Stomach smooth muscle (tissue), 2 donors: ENCODE results near the gene EXOC1L.

ENCODE experiments used
- H3K27ac ChIP-seq: one replicate; pipeline ENCODE4 v1.7.0; 2013; ENCODE audit warnings: mild to moderate bottlenecking, low read length, inconsistent platforms
- H3K27me3 ChIP-seq, 2 donors: one replicate each; pipeline ENCODE4 v1.7.0; 2013; ENCODE audit warnings: low read length in 2 of 2; ENCODE audit not compliant: insufficient read depth in 2 of 2, control insufficient read depth in 1 of 2
- H3K36me3 ChIP-seq, 2 donors: one replicate each; pipeline ENCODE4 v1.7.0; 2013; ENCODE audit warnings: low read length in 2 of 2; ENCODE audit not compliant: control insufficient read depth in 2 of 2, insufficient read depth in 2 of 2
- H3K4me1 ChIP-seq: one replicate; pipeline ENCODE4 v1.7.0; 2013; ENCODE audit warnings: low read length; ENCODE audit not compliant: control insufficient read depth, insufficient read depth
- H3K4me3 ChIP-seq, 2 donors: one replicate each; pipeline ENCODE4 v1.7.0; 2013; ENCODE audit warnings: low read length in 2 of 2
- H3K9ac ChIP-seq, 2 donors: one replicate each; pipeline ENCODE4 v1.7.0; 2013; ENCODE audit warnings: low read length in 2 of 2, mild to moderate bottlenecking in 1 of 2
- H3K9me3 ChIP-seq, 2 donors: one replicate each; pipeline ENCODE4 v1.7.0; 2013; ENCODE audit warnings: low read length in 2 of 2; ENCODE audit not compliant: control insufficient read depth in 2 of 2
- donor health status: healthy.
- donor health status: Pancreatic carcinoma.

Gene EXOC1L

GRCh38 chr4:55876387-55876786 lies 56.8 kb downstream of the EXOC1L start:
- Histone ChIP-seq H3K9ac (no peak overlapping the region), H3K4me1 (no peaks in the 10 kb centered on the region), H3K9me3 (no peaks in the 10 kb centered on the region), H3K4me3 (no peak overlapping the region), H3K36me3 (peaks cover 22 to 24% of the 10 kb centered on the region in 2 donors), H3K27me3 (no peaks in the 10 kb centered on the region), H3K27ac (no peak overlapping the region)

GRCh38 chr4:55879224-55879623 lies 59.6 kb downstream of the EXOC1L start:
- H3K9ac ChIP-seq, result no peak overlapping the region
- peaks cover 20 to 26% of the 10 kb centered on the region in 2 donors for H3K36me3 ChIP-seq
- no peaks in the 10 kb centered on the region for H3K4me1 ChIP-seq
- H3K4me3 ChIP-seq, result no peak overlapping the region
- no peak overlapping the region for H3K27ac ChIP-seq
- no peaks in the 10 kb centered on the region for H3K9me3 ChIP-seq
- H3K27me3 ChIP-seq, result no peaks in the 10 kb centered on the region

GRCh38 chr4:55880652-55881280 lies 61.2 kb downstream of the EXOC1L start:
- no peak overlapping the region for H3K9ac ChIP-seq
- H3K9me3 ChIP-seq, result no peaks in the 10 kb centered on the region
- no peak overlapping the region for H3K4me3 ChIP-seq
- no peaks in the 10 kb centered on the region for H3K4me1 ChIP-seq
- H3K27me3 ChIP-seq, result no peaks in the 10 kb centered on the region
- H3K36me3 ChIP-seq, result peaks cover 23 to 26% of the 10 kb centered on the region in 2 donors
- H3K27ac ChIP-seq, result no peak overlapping the region

GRCh38 chr4:55884093-55884850 lies 64.7 kb downstream of the EXOC1L start:
- no peaks in the 10 kb centered on the region for H3K9me3 ChIP-seq
- H3K27me3 ChIP-seq, result no peaks in the 10 kb centered on the region
- no peak overlapping the region for H3K9ac ChIP-seq
- no peak overlapping the region for H3K27ac ChIP-seq
- H3K36me3 ChIP-seq, result peaks cover 14 to 15% of the 10 kb centered on the region in 2 donors
- H3K4me3 ChIP-seq, result no peak overlapping the region
- no peaks in the 10 kb centered on the region for H3K4me1 ChIP-seq

GRCh38 chr4:55884851-55885219 lies 65.2 kb downstream of the EXOC1L start:
- H3K27ac ChIP-seq, result no peak overlapping the region
- no peak overlapping the region for H3K4me3 ChIP-seq
- no peak overlapping the region for H3K9ac ChIP-seq
- peaks cover 12 to 14% of the 10 kb centered on the region in 2 donors for H3K36me3 ChIP-seq
- H3K4me1 ChIP-seq, result no peaks in the 10 kb centered on the region
- no peaks in the 10 kb centered on the region for H3K27me3 ChIP-seq
- no peaks in the 10 kb centered on the region for H3K9me3 ChIP-seq
